ENCODE data around the gene ELOVL4.

Gene ELOVL4

DNA sequence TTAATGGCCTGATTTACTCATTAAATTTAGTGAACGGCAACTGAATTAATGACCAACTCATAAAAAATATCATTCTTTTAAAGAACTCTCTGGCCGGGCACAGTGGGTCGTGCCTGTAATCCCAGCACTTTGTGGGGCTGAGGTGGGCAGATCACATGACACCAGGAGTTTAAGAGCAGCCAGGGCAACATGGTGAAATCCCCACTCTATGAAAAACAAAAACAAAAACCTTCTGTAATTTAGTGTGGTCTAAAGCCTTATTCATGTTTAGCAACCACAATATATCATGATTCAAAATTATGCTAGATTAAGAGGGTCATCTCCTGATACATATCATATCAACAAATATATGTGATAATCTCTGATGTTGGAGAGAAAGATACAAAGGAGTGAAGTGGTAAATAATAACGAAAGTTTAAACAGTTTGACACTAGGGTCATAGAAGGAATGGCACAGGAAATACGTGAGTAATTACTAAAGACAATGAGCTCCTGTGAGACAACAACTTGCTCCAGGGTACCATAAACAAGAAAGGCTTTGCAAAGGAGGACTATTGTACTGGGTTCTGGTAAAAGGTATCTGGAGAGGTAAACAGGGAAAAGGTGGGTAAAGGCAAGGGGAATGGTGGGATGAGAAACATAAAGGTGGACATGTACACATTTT, 5.7 kb downstream of the ELOVL4 start:
- Mint-ChIP-seq H3K9me3 (no peaks in the 10 kb centered on the region), H3K4me1 (peaks cover 12% of the 10 kb centered on the region), H3K27me3 (peaks cover 9% of the 10 kb centered on the region), H3K4me3 (no peak overlapping the region), H3K27ac (no peak overlapping the region)
- DNase-seq (no peak), ATAC-seq (no peak)

DNA sequence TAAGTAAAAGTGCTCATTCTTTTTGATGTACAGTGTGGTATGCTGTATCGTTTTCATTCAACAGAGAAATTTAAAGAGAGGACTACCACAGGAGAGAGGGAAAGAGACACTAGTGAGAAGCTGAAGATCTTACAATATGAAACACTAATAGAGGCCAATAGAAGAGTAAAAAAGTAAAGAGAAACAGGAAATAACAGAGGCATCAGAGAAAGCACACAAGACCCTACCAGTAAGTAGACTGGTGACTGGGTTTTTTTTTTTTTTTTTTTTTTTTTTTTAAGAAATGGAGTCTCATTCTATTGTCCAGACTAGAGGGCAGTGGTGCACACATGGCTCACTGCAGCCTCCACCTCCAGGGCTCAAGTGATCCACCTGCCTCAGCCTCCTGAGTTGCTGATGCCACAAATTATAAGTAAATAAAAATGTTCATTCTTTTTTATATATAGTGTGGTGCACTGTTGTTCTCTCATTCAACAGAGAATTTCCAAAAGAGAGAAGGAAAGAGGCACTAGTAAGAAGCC, 18.8 kb downstream of the ELOVL4 start:
- Mint-ChIP-seq H3K4me1 (peaks cover 15% of the 10 kb centered on the region), H3K9me3 (no peaks in the 10 kb centered on the region), H3K27me3 (no peaks in the 10 kb centered on the region), H3K27ac (no peak overlapping the region), H3K4me3 (no peak overlapping the region)
- DNase-seq (no peak), ATAC-seq (no peak)

DNA sequence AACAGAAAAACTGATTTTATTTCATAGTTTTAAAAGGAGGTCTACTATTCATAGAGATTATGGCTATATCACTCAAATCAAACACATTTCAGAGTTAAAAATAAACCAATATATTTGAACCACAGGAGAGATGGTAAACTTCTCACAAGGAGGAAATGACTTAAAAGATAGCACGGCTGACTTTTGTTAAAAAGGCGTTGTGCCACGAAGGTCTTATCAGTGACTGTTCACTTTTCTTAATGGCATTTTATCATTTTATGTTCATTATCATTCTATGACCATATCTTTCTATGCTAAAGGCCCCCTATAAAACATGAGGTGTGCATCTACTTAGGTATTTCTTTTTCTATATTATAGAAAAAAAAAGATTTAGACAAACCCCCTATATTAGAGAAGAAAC, 19.6 kb downstream of the ELOVL4 start:
- Mint-ChIP-seq H3K27ac (no peak overlapping the region), H3K4me3 (no peak overlapping the region), H3K4me1 (peaks cover 15% of the 10 kb centered on the region), H3K9me3 (no peaks in the 10 kb centered on the region), H3K27me3 (no peaks in the 10 kb centered on the region)
- DNase-seq (no peak), ATAC-seq (no peak)

DNA sequence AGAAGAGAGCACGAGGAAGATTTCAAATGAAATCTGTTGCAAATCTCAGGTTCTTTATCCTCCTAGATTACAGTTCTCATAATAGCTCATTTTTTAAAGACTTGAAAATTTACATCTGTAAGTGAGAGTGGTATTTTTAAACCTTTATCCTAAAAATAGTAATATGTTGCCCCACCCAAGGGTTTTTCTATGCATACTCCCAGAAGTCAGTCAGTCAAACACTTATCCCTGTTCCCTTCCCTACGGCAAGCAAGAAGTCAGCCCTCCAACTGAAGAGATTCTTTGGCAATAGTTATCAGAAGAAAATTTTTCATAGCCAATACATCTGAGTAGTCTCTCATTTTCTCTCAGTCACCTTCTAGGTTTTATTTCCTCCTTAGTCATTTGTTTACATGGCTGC, 24.1 kb downstream of the ELOVL4 start:
- DNase-seq (no peak), ATAC-seq (no peak)
- H3K4me1 Mint-ChIP-seq: peaks cover 10% of the 10 kb centered on the region
- no peaks in the 10 kb centered on the region for H3K9me3 Mint-ChIP-seq
- no peaks in the 10 kb centered on the region for H3K27me3 Mint-ChIP-seq
- H3K4me3 Mint-ChIP-seq: no peak overlapping the region
- no peak overlapping the region for H3K27ac Mint-ChIP-seq

DNA sequence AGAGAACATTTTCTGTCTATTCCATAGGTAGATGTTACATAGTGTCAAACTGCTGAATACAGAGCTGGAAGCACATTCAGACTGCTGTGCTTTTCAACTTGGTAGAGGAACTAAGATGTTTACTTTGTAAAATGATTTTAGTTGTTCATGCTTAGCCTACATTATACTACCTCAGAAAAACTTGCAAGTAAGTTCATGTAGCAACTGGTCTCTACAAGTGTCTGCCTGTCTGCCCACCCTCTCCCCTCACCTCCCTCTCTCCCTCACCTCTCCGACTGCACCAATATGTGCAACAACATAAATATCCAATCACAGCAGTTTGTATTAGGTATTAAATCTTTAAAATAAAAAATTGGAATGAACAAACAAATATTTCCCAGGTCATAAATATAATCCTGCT, 25.3 kb downstream of the ELOVL4 start:
- H3K27ac Mint-ChIP-seq: no peak overlapping the region
- no peaks in the 10 kb centered on the region for H3K4me1 Mint-ChIP-seq
- ATAC-seq (no peak), DNase-seq (no peak)
- H3K9me3 Mint-ChIP-seq: no peaks in the 10 kb centered on the region
- H3K27me3 Mint-ChIP-seq: no peaks in the 10 kb centered on the region
- no peak overlapping the region for H3K4me3 Mint-ChIP-seq

DNA sequence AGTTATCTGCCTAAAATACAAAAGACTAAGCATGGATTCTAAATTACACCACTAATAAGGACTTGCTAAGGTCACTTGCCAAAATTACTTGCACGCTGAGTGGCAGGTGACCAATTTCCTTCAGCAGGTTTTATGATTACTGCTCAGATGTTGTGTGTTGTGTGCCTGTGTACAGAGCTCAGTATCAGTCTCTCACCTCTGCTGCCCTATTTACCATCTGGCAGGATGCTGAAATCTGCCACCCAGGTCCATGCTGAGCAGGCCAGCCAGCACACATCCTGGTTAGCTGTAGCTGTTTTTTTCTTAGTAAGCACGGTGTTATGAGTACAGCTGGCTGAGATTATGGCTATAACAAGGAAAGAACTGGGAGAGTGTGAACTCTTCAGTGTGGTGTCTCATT, 34.0 kb downstream of the ELOVL4 start:
- Mint-ChIP-seq H3K4me3 (no peak overlapping the region), H3K4me1 (no peaks in the 10 kb centered on the region), H3K27ac (no peak overlapping the region), H3K9me3 (no peaks in the 10 kb centered on the region), H3K27me3 (no peaks in the 10 kb centered on the region)
- DNase-seq (no peak), ATAC-seq (peak; percentile 26)

DNA sequence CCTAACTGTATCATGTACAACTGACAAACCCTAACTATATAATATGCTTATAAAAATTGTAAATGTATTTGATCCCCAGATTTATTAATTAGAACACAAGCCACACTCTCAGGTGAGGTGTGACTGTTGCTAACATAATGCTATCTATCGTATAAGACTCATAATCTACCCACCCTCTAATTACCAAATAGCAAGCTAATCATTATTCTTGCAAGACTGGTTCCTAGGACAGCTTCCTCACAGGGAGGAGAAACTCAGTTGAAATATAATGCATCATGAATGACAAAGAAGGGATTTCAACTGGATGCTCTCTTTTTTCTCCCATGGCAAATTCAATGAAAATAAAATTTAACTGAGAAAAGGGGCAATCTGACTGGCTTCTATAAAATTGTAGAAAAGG, 35.4 kb downstream of the ELOVL4 start:
- ATAC-seq: no peak
- H3K9me3 Mint-ChIP-seq: no peaks in the 10 kb centered on the region
- no peaks in the 10 kb centered on the region for H3K4me1 Mint-ChIP-seq
- peaks cover 5% of the 10 kb centered on the region for H3K27me3 Mint-ChIP-seq
- H3K4me3 Mint-ChIP-seq: no peak overlapping the region
- no peak overlapping the region for H3K27ac Mint-ChIP-seq
- no peak for DNase-seq

DNA sequence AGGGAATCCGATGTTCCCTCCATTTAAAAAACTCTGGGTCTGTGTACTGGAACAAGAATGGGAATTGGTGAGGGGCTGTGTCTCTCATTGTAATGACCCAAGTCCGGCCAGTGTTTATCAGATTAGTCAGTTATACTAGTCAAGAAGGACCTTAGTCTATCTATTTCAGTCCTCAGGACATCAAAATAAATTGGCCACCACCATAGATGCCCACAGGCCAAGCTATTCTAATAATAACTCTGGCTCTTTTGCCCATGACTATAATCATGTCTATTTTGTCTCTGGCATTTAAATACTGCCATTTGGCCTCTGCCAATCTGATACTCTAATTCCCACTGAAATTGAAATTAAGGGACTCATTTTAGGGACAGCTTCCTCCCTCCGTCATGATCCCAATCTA, 37.8 kb downstream of the ELOVL4 start:
- Mint-ChIP-seq H3K9me3 (no peaks in the 10 kb centered on the region), H3K4me1 (no peaks in the 10 kb centered on the region), H3K27ac (no peak overlapping the region), H3K4me3 (no peak overlapping the region), H3K27me3 (peaks cover 9% of the 10 kb centered on the region)
- ATAC-seq (no peak), DNase-seq (no peak)

DNA sequence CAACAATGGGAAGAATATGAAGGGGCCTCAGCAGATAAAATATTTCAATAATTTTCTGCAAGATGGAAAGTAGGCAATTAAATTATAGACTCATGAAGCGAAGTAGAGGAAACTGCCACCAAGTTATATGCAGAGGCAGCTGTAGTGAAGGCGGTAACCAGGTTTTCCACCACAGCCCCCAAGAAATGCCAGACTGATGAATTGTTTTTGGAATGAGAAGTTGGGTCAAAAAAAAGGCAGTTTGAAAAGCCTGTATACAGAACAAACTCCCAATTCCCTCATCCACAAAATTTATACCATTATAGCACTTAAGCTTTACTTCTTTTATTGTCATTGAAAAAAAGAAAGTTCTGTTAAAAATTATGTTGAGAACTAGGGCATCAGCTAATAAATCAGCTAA, 45.3 kb downstream of the ELOVL4 start:
- H3K9me3 Mint-ChIP-seq: no peaks in the 10 kb centered on the region
- no peaks in the 10 kb centered on the region for H3K4me1 Mint-ChIP-seq
- no peak for ATAC-seq
- DNase-seq: no peak
- H3K27me3 Mint-ChIP-seq: peaks cover 13% of the 10 kb centered on the region
- no peak overlapping the region for H3K4me3 Mint-ChIP-seq
- no peak overlapping the region for H3K27ac Mint-ChIP-seq

DNA sequence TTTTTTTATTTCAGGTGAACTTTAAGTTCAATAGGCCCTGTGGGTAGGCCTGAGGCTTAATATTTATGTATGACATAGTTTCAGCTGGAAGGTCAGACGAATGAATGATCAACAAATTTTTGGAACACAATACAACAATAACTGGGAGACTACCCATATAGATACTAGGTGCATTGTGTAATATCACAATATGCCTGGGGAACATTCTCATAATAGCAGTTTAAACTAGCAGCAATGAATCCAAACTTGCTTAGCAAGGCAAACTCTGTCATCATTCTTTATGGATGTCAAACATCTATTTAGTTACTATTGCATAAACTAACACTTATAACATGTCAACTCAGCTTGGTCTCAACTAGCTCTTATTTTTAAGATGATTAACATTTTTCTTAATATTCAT, 49.3 kb downstream of the ELOVL4 start:
- Mint-ChIP-seq H3K4me3 (no peak overlapping the region), H3K27ac (no peak overlapping the region), H3K27me3 (peaks cover 14% of the 10 kb centered on the region), H3K4me1 (no peaks in the 10 kb centered on the region), H3K9me3 (no peaks in the 10 kb centered on the region)
- DNase-seq (no peak), ATAC-seq (no peak)

DNA sequence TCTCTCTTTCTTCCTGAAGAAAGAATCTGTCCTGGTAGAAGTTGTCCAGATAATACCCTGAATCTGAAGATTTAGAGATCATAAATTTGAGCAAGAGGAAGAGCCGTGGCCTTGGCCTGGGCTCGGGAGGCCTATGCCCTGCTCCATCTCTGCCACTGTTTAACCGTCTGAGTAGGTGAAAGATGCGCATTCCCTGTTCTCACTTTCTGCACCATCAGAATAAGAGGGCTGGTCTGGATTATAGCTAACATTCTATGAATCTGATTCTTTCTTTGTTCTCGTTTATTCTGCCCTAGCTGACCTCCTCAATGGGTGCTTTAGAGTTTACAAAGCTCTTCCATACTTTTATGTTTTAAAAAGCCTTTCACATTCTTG, 51.3 kb downstream of the ELOVL4 start:
- no peak overlapping the region for H3K4me3 Mint-ChIP-seq
- peaks cover 8% of the 10 kb centered on the region for H3K27me3 Mint-ChIP-seq
- no peaks in the 10 kb centered on the region for H3K4me1 Mint-ChIP-seq
- DNase-seq (no peak), ATAC-seq (no peak)
- peaks cover under 1 to 7% of the 10 kb centered on the region in 2 donors for H3K9me3 Mint-ChIP-seq
- H3K27ac Mint-ChIP-seq: peak overlapping the region in 1 of 2 donors; percentile 9

DNA sequence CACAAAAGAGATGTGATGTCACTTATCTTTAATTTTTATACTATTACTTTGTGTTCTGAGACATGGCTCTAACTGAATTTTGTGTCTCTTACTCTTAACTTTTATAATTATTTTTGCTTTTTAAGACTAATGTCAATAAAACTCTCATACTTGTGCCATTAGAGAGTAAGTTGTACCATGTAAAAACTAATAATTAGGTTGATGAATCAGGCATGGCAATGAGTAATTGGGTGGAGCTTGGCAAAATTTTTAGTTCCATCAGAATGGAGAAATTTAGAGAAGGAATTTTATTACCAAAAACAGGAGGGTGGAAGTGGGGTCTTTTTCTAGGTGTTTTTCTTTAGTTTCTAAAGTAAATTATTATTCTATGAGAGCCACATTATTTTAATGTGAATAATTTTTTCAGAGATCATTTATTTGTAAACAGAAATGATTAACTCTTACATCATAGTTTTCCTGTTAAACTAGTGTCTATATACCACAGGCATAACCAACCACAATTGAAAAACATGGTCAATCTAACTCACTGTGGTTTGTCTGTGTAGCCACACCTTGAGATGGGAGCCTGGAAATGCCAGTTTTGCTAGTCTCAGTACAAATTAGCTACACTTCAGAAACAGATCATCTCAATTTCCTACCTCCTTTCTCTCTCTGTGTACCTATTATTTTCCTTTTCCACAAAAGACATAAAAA, 51.8 kb downstream of the ELOVL4 start:
- no peaks in the 10 kb centered on the region for H3K4me1 Mint-ChIP-seq
- ATAC-seq: no peak
- H3K27ac Mint-ChIP-seq: no peak overlapping the region
- peaks cover 6 to 11% of the 10 kb centered on the region in 2 donors for H3K9me3 Mint-ChIP-seq
- H3K27me3 Mint-ChIP-seq: peaks cover 14% of the 10 kb centered on the region
- H3K4me3 Mint-ChIP-seq: no peak overlapping the region
- DNase-seq: no peak

DNA sequence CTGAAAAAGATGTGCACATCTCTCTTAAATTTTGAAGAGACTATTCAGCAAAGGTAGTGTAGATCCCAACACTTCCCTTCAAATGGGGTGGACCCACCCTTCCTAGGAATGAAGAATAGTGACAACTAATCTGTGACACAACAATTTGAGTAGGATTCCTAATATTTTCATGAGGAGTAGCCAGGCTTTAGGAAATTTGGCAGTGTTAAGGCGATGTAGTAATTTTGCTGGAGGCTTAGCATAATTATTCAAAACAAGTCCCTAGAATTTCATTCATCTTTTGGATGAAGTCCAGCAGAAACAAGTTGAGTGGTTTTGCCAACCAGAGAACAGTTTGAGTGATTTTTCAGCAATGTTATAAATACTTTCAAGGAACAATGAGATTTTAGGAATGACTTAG, 52.4 kb downstream of the ELOVL4 start:
- no peak for ATAC-seq
- peaks cover 8 to 11% of the 10 kb centered on the region in 2 donors for H3K9me3 Mint-ChIP-seq
- H3K4me1 Mint-ChIP-seq: no peaks in the 10 kb centered on the region
- no peak for DNase-seq
- H3K27me3 Mint-ChIP-seq: peaks cover 20% of the 10 kb centered on the region
- no peak overlapping the region for H3K4me3 Mint-ChIP-seq
- no peak overlapping the region for H3K27ac Mint-ChIP-seq

DNA sequence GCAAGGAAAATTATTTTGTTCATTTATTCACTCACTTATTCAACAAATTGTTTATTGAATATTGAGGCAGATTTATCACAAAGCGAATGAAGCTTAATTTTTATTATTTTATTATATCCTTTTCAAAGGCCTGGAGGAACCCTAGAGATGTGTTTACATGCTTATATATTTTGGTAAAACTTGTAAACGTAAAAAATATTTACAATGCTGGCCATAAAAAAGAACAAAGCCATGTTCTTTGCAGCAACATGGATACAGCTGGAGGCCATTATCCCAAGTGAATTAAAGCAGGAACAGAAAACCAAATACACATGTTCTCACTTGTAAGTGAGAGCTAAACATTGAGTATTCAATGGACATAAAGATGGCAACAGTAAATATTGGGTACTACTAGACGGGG, 58.8 kb downstream of the ELOVL4 start:
- Mint-ChIP-seq H3K27ac (no peak overlapping the region), H3K4me3 (no peak overlapping the region), H3K4me1 (no peaks in the 10 kb centered on the region), H3K27me3 (peaks cover 41% of the 10 kb centered on the region), H3K9me3 (peaks cover 8 to 11% of the 10 kb centered on the region in 2 donors)
- no peak for ATAC-seq
- no peak for DNase-seq

DNA sequence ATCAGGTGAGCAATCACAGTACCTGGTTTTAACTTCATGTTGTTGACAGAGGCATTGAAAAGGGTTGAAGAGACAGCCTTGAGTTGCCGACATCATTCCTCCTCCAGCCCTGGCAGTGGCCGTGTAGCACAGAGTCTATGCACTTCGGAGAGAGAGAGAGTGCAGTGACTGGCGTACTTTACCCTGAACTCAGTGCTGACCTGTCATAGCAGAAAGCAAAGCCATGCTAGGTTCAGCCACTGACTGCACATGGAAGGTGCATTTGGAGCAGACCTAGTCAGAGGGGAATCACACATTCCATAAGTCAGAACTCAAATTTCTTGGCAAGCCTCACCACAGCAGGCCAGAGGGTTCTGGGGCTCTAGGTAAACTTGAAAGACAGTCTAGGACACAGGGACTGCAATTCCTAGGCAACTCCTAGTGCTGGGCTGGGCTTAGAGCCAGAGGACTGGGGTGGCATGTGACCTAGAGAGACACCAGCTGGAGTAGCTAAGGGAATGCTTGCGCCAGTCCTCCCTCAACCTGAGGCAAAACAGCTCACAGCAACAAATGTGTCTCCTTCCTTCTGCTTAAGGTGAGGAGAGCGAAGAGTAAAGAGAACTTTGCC, 69.1 kb downstream of the ELOVL4 start:
- H3K9me3 Mint-ChIP-seq: peaks cover 5 to 10% of the 10 kb centered on the region in 2 donors
- DNase-seq (no peak), ATAC-seq (no peak)
- H3K4me1 Mint-ChIP-seq: no peaks in the 10 kb centered on the region
- H3K27me3 Mint-ChIP-seq: peaks cover 51% of the 10 kb centered on the region
- no peak overlapping the region for H3K27ac Mint-ChIP-seq
- no peak overlapping the region for H3K4me3 Mint-ChIP-seq

DNA sequence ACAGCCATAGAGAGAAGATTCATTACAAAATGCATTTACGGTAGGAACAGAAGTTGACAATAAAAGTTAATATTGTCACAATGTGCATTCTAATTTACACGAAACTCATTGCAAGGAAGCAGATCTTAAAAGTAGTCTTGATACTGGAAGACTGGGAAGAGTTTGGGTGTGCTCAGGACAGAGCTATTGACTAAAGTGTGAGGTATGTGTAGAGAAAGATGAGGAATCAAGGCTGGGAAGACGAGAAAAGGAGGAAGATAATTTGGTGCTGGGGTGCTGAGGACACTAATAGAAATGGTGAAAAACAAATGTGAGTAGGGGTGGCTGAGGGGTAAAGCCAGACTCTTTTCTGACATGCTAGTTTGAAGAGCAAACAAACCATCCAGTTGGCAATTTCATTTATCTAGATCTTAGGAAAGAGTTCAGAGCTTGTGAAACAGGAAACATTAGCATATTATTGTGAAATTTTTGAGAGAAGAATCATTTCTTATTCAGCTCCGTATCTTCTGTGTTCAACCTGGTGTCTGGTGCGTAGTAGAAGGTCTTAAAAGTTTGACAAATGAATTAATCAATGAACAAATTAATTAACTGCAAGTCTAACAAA, 72.7 kb downstream of the ELOVL4 start:
- ATAC-seq (no peak), DNase-seq (no peak)
- Mint-ChIP-seq H3K4me3 (no peak overlapping the region), H3K4me1 (peaks cover 5% of the 10 kb centered on the region), H3K27me3 (peaks cover 33% of the 10 kb centered on the region), H3K9me3 (no peaks in the 10 kb centered on the region), H3K27ac (no peak overlapping the region)

All from stimulated activated naive CD8-positive, alpha-beta T cell treated with anti-CD3 and anti-CD28 coated beads, Interleukin-15, amount 100 ng/mL, for 72 hours (primary cell).